ENCODE results near the gene RBMS3.

Gene RBMS3

DNA sequence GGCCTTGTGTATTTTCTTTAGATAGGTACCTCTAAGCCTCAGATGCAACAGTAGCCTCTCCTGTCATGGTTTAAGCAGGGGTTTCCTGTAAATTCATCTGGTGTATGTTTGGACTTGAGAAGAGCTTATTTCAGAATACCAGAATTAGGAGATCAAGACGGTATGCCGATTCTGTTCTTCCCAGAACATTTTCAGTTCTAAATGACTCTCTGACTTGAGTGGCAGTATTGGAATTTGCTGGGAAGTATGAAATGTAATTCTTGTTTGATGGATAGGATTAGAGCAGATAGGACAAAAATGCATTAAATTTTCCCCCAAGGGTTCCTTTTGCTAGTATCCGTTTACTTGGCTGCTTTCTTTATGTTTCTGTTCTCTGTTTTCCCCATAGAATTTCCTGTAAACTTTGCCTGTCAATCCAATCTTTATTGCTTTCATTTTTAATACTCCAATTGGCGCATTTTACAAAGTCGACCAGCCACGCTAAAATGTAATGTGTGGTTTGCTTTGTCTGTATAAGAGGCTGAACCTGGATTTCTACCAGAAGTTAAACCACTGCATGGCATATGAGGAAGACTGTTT lies 612.2 kb downstream of the RBMS3 start:
- no peak for DNase-seq (ENCODE audit: low read depth)

DNA sequence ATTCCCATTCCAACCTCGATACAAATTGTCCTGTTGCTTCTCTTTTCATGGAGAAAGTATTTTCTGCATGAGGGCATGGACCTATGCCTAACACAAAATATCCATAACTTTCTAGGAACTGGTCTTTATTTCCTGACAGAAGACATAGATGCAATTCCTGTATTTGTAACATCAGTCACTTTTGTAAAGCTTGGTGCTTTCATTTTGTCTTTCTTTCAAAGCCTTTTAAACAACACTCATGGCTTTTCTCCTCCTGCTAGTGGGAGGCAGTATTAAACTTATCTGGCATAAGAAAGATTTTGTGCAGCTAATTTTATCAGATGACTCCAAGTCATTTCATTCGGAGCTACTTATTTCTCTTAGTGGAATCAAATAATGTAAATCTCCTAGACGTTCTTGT lies 616.0 kb downstream of the RBMS3 start:
- no peak for DNase-seq (ENCODE audit: low read depth)

DNA sequence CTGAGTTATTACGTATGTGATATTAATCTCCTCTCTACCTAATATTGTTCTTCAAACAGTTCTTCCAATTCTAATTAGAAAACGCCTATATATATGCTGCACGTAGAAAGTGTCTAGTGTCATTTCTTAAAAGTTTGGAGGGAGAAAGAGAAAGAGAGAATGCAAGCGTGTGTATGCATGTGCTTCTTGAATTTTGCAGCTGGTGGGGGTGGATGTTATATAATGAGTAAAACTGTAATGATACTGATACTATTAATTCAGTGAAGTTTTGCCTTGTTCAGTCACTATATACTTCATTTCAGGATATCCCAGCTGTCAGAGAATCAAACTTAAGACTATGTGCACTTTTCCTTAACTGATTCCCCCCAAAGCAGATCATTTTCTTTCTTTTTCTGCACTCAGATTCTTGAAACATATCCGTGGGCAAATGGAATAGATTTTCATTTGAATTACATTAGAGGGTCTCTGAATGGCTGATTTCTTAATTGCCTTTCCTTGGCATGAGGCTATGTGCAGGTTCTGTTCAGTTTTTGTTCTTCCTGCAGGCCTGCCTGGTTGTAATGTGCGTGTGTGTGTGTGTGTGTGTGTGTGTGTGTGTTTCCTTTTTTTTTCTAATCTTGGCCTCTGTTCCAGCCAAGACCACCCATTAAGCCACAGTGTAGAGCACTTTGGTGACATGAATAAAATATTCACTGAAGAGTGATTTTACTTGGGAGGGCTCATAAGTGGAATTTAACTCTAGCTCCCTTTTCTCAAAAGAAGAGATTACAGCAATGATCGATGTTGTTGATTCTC lies 617.5 kb downstream of the RBMS3 start:
- DNase-seq (ENCODE audit: low read depth): no peak

DNA sequence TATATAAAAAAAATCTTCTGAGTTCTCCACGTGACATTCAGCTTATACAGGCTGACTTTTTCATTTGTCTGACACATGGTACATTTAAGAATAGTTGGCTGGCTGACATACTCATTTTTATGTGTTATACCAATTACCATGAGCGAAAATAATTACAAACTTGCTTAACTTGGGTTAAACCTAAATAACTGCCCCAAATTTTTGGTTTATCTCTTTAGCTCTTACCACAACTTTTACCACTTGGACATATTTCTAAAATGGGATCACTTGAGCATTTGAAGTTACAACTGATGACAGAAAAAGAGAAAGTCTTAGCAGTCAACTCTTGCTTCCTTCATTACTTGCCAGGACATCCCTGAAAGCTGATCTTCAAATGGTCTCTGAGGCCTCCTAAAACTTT lies 618.1 kb downstream of the RBMS3 start:
- no peak for DNase-seq (ENCODE audit: low read depth)

DNA sequence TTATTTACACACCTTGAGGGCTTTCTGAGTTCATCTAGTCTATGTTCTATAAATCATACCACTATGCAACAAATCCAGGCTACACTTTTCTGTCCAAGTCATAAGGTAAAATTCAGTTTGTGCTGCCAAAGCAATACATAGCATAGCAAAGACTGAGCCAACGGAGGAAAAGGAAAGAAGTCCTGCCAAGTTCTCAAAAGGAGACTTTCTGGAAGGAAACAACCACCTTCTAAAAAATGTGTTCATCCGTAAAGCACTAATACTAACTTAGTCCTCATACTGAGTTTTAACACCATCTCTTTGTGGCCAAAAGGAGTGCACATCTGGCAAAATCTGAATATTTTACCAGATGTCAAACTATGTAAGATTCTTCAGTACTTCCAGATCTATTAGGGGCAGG lies 620.2 kb downstream of the RBMS3 start:
- DNase-seq (ENCODE audit: low read depth): no peak

DNA sequence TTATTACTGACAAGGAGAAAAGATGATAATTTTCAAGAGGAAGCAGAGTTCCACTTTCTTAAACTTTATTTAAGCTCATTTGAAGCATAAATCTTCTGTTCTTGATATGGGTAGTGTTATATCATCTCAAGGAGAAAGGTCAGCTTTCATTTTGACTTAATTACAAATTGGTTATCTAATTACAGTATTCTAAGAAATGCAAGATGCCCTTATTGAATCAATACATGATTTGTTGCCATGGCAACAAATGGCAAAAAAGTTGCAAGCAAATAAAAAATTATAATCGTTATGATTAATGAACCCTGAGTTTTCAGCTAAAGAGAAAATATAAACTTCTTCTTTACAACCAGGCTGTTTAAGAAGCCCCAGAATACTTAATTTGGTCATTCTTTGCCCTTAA lies 622.7 kb downstream of the RBMS3 start:
- no peak for DNase-seq (ENCODE audit: low read depth)

DNA sequence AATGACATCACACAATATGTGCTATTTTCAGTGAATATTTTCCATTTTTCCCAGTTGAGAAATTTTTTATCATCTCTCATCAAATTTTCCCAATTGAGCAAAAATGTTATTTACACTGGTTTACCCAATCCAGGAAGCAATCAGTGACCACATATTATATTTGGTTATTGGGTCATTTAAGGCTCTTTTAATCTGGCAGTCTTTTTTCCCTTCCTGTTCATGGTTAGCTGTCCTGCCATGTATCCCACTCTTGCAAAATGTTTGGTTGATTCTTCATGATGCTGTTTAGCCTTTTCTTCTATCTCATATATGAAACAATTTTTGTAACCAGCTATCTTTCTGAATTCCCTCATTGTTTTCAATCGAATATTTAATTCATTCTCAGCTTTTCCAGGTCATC lies 626.0 kb downstream of the RBMS3 start:
- no peak for DNase-seq (ENCODE audit: low read depth)

DNA sequence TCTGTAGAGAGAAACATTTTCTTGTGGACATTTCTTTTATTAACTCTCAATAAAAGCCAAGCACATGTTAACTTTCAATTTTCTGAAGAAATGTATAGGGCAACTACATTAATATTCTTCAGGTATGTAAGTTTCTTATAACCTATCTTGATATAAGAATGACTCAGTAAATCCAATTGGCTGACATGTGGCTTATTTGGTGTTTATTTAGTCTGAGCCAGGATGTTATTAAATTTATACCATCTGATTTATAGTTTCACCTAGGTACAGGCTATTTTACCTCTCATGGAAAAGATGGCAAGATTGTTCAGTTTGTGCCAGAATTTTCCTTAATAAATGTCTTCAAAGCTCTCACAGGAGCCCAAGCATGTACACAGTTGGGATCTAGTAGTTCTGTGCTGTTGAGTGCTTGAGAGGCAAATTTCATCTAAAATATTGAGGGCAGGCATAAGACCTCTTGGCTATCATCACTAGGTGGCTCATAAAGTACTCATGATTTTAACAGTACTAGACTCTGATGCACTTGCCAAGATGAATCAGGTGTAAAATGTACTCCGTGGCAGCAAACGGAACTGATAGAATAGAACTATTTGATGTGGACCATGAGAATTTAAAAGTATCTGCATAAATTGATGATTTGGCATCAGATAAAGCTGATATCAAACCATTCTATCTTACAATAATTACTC lies 631.9 kb downstream of the RBMS3 start:
- DNase-seq (ENCODE audit: low read depth): no peak

DNA sequence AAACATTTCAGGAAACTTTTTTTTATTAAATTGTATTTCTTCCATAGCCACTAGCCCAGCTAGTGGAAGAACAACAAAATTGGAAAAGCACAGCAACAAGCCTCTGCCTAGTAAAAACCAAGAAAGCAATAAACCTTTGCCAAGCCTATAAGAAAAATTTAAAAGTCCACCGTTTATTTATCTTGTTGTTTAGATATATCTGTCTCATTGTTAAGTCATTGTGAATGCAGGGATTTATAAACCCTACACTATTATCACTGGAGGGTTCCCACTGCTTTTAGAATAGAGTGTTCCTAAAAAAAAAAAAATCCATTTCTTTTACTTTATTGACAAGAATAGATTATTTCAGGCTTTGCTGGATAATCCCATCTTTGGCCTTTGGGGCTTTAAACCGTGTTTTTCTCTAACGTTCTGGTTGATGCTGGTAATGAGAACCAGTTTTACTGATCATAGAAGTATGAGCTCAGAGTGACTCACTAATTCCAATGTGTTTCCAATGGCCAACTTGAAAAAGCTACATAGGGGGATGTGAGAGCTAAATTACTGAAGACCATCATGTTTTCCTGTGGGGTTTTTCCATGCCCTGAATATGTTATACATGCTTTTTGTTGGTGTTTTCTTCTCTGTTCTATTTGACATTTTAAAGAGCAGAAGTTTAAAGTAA lies 634.1 kb downstream of the RBMS3 start:
- DNase-seq (ENCODE audit: low read depth): no peak

DNA sequence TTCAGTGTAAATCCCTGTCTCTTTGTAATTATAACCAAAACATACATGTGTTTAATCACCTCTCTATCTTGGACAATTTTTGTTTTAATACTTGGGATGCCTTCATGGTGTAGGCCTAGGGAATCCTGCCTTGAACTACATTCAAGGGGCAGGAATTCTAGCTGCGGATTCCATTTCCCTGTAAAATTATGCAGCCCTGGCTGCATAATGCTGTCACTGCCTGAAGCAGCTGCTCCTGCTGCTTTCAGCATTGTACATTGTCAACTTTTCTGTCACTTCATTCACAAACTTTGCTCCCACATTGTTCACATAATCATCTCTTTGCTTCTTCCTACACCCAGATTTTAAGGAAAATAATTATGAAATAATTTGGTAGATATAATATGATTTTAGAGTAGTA lies 638.7 kb downstream of the RBMS3 start:
- DNase-seq (ENCODE audit: low read depth): no peak

DNA sequence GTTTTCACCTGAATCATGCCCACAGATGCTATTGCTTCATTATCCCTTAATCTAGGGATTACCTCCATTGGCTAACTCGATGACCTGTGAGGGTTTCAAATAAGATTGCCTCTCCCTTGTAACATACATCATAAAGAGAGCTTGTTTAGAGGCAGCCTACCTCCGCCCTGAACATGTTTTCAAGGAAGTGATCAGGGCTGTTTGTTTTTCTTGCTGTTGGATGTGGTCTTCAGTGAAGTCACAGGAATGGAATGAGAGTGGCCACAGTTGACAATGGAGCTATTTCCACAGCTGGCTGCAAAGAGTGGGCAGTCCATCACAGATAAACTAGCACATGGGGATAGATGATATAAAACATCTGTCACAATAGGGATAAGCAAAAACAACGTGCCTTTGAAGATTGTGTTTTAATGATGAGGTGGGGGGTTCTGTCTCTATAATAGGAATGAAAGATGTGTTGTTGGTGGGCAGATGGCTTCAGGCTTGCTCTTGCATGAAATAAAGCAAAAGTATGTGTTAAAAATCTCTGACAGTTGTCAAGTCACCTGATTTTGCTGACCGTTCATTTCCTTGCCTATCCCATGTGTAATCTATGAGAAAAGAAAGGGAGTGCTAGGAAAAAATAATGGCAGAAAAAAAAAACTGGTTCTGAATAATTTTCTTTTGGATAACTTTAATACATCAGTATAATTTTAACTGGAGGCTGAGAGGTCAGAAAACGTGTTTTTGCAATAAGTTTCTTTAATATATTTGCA lies 642.3 kb downstream of the RBMS3 start:
- DNase-seq (ENCODE audit: low read depth): no peak

DNA sequence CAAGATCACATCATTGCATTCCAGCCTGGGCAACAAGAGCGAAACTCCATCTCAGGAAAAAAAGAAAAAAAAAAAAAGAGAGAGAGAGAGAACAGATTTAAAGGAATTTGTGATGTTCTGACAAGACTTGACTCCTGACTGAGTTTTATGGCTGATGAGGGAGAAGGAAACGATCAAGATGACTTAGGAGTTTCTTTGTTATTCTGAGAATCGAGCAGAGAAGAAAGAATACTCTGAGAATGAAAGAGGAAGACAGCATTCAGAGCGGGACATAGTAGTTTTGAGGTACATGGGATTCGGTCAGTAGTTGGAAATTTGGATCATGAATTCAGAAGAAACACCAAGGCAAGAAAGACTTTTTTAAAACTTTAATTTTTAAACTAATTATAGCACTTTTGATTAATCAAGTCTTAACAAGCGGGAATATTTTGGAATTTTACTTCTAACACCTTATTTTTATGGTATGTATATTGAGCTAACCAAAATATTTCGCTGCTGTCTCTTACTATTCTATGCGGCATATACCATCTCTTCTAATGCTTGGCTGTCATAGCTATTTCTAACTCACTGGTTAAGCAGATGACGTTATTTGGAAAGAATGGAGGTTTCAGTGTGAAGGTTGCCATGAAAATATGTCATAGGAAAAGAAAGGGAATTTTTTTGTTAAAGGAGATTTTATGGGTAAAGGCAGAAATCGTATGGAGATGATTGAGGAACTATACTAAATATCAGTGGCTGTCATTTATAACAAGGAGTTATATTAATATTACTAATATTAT lies 644.1 kb downstream of the RBMS3 start:
- no peak for DNase-seq (ENCODE audit: low read depth)

DNA sequence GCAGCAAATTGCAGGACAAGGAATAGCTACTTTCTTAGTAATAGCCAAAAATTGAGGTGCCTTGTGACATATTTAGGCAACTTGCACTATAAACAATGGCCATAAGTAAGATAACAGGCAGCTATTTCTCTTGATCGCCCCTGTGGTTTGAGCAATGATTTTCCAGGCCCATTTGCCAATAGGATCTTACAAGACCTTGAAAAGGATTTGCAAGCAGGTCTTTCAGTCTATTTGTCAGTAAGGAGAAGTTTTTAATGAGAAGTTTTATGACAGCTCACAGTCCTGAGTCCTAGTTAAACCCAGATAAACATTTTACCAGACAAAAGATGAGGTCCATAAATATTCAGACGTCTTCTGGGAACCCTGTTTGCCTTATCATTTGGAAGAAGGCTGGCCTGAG lies 645.5 kb downstream of the RBMS3 start:
- no peak for DNase-seq (ENCODE audit: low read depth)

DNA sequence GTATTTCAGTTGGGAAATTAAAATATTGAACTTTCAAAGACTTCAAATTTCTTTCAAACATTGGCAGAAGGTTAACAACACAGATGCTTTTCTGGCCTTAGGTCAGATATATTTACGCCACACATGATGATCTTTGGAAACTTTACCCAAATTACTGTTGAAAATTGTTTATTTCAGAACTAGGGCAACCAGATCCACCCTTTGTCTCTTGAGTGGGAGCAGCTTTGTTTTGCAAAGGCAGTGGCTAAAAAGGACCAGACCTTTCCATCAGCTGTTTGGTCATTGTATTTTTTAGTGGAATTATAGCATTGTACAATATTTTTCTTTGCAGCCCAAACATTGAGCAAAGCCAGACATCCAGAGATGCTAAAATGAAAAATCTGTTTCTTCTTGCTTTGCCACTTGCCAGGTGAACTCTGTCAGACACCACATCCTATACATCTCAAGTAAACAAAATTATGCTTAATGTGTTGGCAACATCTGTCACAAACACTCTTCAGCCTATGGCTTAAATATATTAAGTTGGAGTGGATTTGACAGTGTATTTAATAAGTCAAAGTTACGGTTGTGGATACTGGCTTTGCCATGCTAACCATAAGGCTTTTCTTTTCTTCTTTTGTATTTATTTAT lies 651.9 kb downstream of the RBMS3 start:
- DNase-seq (ENCODE audit: low read depth): no peak

DNA sequence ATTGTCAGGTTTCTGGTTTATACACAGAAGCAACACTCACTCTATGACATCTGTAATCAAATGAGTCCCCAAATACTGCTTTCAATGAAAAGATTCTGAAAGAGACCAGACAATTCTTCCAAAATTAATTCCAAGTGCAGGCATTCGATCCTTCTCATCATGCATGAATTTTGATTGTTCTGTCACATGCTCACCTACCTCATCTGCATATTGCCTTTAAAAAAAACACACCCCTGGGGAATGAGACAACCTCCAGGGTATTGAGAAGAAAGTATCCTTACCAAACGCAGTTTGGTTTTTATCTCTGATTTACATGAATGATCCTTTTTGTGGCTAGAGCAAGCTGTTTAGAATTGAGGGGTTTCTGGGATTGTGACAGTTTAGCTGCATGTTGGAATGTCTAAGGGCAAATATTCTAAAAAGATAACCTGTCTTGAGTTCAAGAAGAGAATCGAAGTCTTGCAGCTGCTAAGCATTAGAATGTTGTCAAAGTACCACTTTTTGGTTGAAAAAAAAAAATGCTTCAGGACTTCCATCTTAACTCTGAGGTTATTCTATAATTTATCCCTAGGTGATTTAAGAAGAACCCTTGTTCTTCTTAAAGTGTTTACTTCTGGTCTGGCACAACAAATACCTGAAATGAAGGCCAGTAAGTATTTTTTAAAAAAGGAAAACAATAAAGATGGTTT lies 653.1 kb downstream of the RBMS3 start:
- DNase-seq (ENCODE audit: low read depth): no peak

DNA sequence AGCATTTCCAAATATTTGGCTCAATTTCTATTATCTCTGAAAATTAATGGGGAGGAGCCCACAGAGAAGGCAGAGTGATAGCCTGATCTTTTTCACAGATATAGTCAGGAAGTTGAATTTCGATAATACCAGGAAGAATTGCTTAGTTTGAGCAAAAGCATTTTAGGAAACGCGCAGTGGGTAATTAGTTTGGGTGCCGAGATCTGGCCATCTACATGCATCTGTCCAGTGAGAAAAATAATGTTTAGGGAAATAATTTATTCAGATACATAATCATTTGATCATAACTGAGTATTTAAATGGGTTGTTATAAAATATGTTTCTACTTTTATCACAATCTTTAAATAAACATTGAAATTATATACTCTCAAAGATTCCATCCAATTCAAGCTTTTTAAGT lies 653.9 kb downstream of the RBMS3 start:
- DNase-seq (ENCODE audit: low read depth): no peak

DNA sequence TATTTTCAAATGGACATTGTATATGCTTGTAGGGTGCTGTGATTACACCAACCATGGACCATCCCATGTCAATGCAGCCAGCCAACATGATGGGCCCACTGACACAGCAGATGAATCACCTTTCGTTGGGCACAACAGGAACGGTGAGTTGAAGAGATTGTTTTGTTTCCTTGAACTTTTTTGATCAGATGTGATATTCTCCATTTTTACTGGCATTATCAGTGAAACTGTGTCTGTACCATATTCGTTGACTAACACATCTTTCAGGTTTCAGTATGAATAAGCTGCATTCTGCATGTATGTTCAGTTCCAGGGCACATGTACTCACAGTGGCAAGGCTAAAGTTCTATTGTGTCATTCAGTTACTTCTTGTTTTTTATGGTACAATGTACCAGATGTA lies 655.2 kb downstream of the RBMS3 start:
- DNase-seq (ENCODE audit: low read depth): no peak

DNA sequence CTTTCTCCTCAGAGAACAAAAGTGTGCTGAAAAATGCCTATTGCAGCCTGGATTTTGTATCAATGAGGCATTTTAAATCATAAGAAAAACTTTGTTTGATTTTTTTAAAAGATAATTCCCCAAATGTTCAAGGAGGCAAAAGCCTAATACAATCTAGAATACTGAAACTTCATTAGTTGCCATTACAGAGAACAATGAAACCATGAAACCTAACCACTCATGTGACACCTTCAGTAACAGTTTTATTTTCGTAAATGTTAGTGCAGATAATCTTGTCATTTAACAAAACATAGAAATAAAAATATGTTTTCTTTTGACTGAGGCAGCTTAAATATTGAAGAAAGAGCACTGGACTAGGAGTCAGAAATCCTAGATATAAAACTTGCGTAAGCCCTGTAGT lies 655.9 kb downstream of the RBMS3 start:
- DNase-seq (ENCODE audit: low read depth): no peak

DNA sequence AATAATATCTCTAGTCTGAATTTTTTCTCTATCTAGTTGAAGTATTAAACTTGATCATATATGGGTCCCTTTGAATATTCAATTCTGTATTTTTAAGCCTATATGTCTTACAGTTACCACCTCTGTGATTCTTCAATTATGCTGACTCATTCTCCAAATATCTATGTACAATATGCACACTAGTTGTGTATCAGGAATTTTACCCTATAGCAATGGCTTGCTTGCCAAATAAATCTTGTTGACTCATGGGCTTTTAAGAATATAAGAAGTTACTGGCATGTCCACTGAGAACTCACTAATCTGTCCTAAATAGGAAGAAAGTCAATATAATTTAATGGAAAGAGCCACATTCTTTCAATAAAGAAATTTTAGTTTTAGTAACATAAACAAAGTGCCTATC lies 656.3 kb downstream of the RBMS3 start:
- no peak for DNase-seq (ENCODE audit: low read depth)

DNA sequence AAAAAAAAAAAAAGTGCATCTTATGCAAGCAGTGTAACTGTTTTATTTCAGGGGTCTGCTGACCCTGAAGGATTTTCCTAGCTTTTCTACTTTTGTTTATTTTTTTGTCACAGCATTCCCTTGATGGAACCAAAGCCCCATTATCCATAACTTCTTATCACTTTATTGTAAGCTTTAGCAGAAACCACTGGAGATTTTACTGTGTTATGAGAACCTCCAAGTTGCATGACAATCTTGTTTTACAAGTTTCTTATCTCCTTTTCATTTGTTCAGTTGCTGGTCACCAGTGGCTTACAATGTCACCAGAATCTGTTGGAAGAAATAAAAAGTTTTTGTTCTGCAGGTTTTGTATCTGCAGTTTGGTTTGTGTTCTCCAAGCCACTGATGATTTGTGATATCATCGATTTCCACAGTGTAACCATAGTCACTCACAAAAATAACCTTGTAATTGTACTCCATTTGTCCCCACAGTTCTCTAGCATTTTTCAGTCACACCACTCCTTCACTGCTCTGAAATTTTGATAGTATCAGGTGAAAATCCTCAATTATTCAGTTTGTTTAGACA lies 660.0 kb downstream of the RBMS3 start:
- no peak for DNase-seq (ENCODE audit: low read depth)

Data from activated T-helper 9 cell treated with anti-CD3 and anti-CD28 coated beads, Interleukin-2, amount 50 U/mL, for 16 hours (primary cell).